ENCODE results near the gene GH2. TPM values are rescaled to one million over a fixed set of nuclear protein-coding genes. Genes with fewer than 3 reads are reported as not detected.

Gene GH2
- total and polyA plus RNA-seq, 4 donors: not detected

- TF ChIP-seq HNF4G (IDR thresholded peaks at IDR 0.05) (no peak), TAF1 (conservative IDR thresholded peaks at IDR 0.05) (no peak), FOXA1 (IDR thresholded peaks at IDR 0.05) (no peak)
- TF ChIP-seq, protein P1, sequence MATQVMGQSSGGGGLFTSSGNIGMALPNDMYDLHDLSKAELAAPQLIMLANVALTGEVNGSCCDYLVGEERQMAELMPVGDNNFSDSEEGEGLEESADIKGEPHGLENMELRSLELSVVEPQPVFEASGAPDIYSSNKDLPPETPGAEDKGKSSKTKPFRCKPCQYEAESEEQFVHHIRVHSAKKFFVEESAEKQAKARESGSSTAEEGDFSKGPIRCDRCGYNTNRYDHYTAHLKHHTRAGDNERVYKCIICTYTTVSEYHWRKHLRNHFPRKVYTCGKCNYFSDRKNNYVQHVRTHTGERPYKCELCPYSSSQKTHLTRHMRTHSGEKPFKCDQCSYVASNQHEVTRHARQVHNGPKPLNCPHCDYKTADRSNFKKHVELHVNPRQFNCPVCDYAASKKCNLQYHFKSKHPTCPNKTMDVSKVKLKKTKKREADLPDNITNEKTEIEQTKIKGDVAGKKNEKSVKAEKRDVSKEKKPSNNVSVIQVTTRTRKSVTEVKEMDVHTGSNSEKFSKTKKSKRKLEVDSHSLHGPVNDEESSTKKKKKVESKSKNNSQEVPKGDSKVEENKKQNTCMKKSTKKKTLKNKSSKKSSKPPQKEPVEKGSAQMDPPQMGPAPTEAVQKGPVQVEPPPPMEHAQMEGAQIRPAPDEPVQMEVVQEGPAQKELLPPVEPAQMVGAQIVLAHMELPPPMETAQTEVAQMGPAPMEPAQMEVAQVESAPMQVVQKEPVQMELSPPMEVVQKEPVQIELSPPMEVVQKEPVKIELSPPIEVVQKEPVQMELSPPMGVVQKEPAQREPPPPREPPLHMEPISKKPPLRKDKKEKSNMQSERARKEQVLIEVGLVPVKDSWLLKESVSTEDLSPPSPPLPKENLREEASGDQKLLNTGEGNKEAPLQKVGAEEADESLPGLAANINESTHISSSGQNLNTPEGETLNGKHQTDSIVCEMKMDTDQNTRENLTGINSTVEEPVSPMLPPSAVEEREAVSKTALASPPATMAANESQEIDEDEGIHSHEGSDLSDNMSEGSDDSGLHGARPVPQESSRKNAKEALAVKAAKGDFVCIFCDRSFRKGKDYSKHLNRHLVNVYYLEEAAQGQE (IDR thresholded peaks at IDR 0.05): no peak
- TF ChIP-seq, protein P2, sequence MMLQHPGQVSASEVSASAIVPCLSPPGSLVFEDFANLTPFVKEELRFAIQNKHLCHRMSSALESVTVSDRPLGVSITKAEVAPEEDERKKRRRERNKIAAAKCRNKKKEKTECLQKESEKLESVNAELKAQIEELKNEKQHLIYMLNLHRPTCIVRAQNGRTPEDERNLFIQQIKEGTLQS (IDR thresholded peaks at IDR 0.05): no peak
Measured at GRCh38 chr17:63928966-63929695, 47.4 kb upstream of the GH2 start (continued).

DNA sequence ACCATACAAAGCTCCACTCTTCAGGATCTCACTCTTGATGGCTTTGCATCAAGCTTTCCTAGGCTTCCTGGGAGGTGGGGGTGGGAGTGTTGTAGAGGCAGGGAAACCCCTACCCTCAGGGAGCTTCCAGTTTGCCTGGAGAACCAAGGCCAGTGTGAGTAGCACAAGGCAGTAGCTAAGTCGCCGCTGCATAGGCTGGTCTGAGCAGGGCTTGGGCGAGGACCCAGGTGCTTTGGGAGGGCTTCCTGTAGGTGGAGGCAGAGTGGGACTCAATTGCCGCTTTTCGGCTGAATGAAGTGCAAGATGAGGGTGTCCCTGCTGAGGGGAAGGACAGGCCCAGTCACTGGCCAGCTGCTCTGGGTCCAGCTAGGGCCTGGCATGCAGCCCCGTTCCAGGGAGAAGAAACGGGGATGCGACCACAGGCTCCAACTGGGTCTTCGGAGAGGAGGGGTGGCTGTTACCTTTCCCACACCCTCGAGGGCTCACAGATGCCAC is 46.5 kb upstream of the GH2 start:
- Histone ChIP-seq H3K27me3 (ENCODE audit: control insufficient read depth in 4 of 4, insufficient read depth in 4 of 4, low read length in 3 of 4) (no peaks in the 10 kb centered on the region), H3K4me1 (ENCODE audit: control insufficient read depth in 4 of 4, insufficient read depth in 4 of 4, low read length in 3 of 4) (peaks cover 0 to 8% (median 2%) of the 10 kb centered on the region in 4 donors), H3K9me3 (ENCODE audit: control insufficient read depth in 4 of 4, low read length in 3 of 4) (no peaks in the 10 kb centered on the region), H3K27ac (ENCODE audit: low read depth in 1 of 2, low read length in 2 of 2) (no peak overlapping the region), H3K4me3 (ENCODE audit: low read depth in 1 of 3, low read length in 3 of 3) (no peak overlapping the region), H3K36me3 (ENCODE audit: control insufficient read depth in 4 of 4, insufficient read depth in 3 of 4, low read depth in 1 of 4, low read length in 3 of 4) (no peaks in the 10 kb centered on the region), H3K9ac (ENCODE audit: low read depth in 1 of 2, low read length in 2 of 2) (no peak overlapping the region)
- TF ChIP-seq SP1 (IDR thresholded peaks at IDR 0.05) (no peak), HNF4A (conservative IDR thresholded peaks at IDR 0.05) (no peak), MAX (IDR thresholded peaks at IDR 0.05) (no peak), ZBTB33 (IDR thresholded peaks at IDR 0.05) (no peak), EGR1 (IDR thresholded peaks at IDR 0.05; ENCODE audit: low read depth in 2 of 2) (no peak)
- WGBS: 96% methylated on average over 10 of the region's 10 CpGs
- DNase-seq (ENCODE audit: low spot score): no peak

DNA sequence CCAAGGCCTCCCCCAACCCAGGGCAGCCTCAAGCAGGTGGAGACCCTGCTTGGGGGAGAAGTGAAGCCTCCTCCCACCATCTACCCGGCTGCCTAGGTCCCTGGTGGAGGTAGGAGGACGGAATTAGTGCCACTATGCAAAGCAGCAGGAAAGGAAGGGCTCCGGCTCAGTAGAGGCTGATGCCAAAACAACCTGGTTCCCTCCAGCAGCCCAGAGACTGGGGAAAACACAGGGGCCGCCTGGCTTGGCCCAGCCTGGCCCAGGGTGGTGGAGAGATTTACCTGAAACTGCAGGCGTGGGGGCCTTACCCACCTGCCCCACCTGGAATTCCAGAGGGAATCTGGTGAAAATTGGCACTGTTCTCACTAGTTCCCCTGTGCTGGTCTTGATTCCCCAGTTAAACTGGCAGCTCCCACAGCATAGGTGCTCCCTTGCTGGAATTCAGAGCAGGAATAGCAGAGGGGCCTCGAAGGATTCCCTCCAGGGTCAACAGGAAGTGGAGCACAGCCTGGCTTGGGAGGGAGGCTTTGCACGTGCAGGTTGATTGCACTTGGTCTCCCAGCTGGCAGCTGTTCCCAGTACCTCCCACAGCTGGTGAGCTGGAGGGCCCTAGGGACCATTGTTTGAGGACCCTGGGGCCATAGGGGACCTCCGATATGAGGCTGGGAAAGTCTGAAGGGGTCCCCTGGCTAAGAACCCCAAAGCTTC is 45.9 kb upstream of the GH2 start:
- H3K9ac ChIP-seq (ENCODE audit: low read depth in 1 of 2, low read length in 2 of 2): no peak overlapping the region
- H3K4me3 ChIP-seq (ENCODE audit: low read depth in 1 of 3, low read length in 3 of 3): no peak overlapping the region
- H3K27ac ChIP-seq (ENCODE audit: low read depth in 1 of 2, low read length in 2 of 2): no peak overlapping the region
- no peaks in the 10 kb centered on the region for H3K27me3 ChIP-seq (ENCODE audit: control insufficient read depth in 4 of 4, insufficient read depth in 4 of 4, low read length in 3 of 4)
- WGBS: 77% methylated on average over 8 of the region's 8 CpGs
- H3K9me3 ChIP-seq (ENCODE audit: control insufficient read depth in 4 of 4, low read length in 3 of 4): no peaks in the 10 kb centered on the region
- no peak for TF ChIP-seq HNF4G (IDR thresholded peaks at IDR 0.05)
- TF ChIP-seq FOXA1 (IDR thresholded peaks at IDR 0.05): no peak
- TF ChIP-seq, protein P2 (IDR thresholded peaks at IDR 0.05): no peak
- TF ChIP-seq RAD21 (IDR thresholded peaks at IDR 0.05): no peak
- no peak for TF ChIP-seq GABPA (IDR thresholded peaks at IDR 0.05 in 1 of 2, conservative IDR thresholded peaks at IDR 0.05 in 1 of 2)
- TF ChIP-seq HNF4A (conservative IDR thresholded peaks at IDR 0.05): no peak
- TF ChIP-seq EGR1 (IDR thresholded peaks at IDR 0.05; ENCODE audit: low read depth in 2 of 2): no peak
- no peak for DNase-seq (ENCODE audit: low spot score)
- H3K4me1 ChIP-seq (ENCODE audit: control insufficient read depth in 4 of 4, insufficient read depth in 4 of 4, low read length in 3 of 4): peaks cover 0 to 8% (median 2%) of the 10 kb centered on the region in 4 donors
- H3K36me3 ChIP-seq (ENCODE audit: control insufficient read depth in 4 of 4, insufficient read depth in 3 of 4, low read depth in 1 of 4, low read length in 3 of 4): no peaks in the 10 kb centered on the region

All from liver (tissue), 9 donors.